ENCODE results near the gene CLSTN2. TPM values are rescaled to one million over a fixed set of nuclear protein-coding genes. Genes with fewer than 3 reads are reported as not detected.

CLSTN2 gene
- total and polyA plus RNA-seq, 2 of the 4 experiments (the other 2 are of a cell fraction), result under 0.01 to 0.07 TPM

GRCh38 chr3:140207541-140207940 lies 272.6 kb downstream of the CLSTN2 start:
- in situ Hi-C loops (cut with MboI; ENCODE audit: low sequenced_read_pairs) (no loop called here), dilution Hi-C loops (cut with HindIII; ENCODE audit: low sequenced_read_pairs, unreplicated experiment) (no loop called here), intact Hi-C loops (cut with micrococcal nuclease) (no loop called here)
- TF ChIP-seq RAD21 (IDR thresholded peaks at IDR 0.05; ENCODE audit: low read length) (no peak), NFE2L2 (IDR thresholded peaks at IDR 0.05; ENCODE audit: low read depth, low read length) (no peak), MAFK (IDR thresholded peaks at IDR 0.05; ENCODE audit: low read depth, low read length) (no peak), RFX5 (IDR thresholded peaks at IDR 0.05; ENCODE audit: low read depth, low read length) (no peak), MXI1 (IDR thresholded peaks at IDR 0.05; ENCODE audit: borderline replicate concordance, low read depth, low read length) (no peak), FOS (IDR thresholded peaks at IDR 0.05; ENCODE audit: low read depth, low read length) (no peak), ELK1 (IDR thresholded peaks at IDR 0.05; ENCODE audit: borderline replicate concordance, low read depth, low read length) (no peak), BHLHE40 (IDR thresholded peaks at IDR 0.05; ENCODE audit: low read depth, low read length) (no peak), RCOR1 (IDR thresholded peaks at IDR 0.05; ENCODE audit: insufficient replicate concordance, low read length) (no peak), CHD1 (IDR thresholded peaks at IDR 0.05; ENCODE audit: low read depth, low read length) (no peak), MAZ (IDR thresholded peaks at IDR 0.05; ENCODE audit: borderline replicate concordance, low read depth, low read length) (no peak), CTCF (conservative IDR thresholded peaks at IDR 0.05; ENCODE audit: low read depth, low read length) (no peak), POLR2A (IDR thresholded peaks at IDR 0.05; ENCODE audit: low read depth, low read length) (no peak), SMC3 (IDR thresholded peaks at IDR 0.05; ENCODE audit: low read depth, low read length) (no peak), CEBPB (IDR thresholded peaks at IDR 0.05; ENCODE audit: low read depth, low read length) (no peak)
- TF ChIP-seq, protein P1, sequence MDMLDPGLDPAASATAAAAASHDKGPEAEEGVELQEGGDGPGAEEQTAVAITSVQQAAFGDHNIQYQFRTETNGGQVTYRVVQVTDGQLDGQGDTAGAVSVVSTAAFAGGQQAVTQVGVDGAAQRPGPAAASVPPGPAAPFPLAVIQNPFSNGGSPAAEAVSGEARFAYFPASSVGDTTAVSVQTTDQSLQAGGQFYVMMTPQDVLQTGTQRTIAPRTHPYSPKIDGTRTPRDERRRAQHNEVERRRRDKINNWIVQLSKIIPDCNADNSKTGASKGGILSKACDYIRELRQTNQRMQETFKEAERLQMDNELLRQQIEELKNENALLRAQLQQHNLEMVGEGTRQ (IDR thresholded peaks at IDR 0.05; ENCODE audit: low read depth, low read length), result no peak
- Histone ChIP-seq H4K8ac (ENCODE audit: low read depth in 2 of 2, low read length in 2 of 2) (no peak overlapping the region), H2AK5ac (ENCODE audit: low read depth, low read length) (no peak overlapping the region), H3K36me3 (ENCODE audit: control insufficient read depth, insufficient read depth, low read length) (no peaks in the 10 kb centered on the region), H2BK5ac (ENCODE audit: low read depth, low read length, poor library complexity, severe bottlenecking) (no peak overlapping the region), H3K4me3 (ENCODE audit: insufficient read depth, low read depth, low read length) (no peak overlapping the region), H3K27ac (ENCODE audit: insufficient read depth, low read length) (no peak overlapping the region), H3K4me2 (ENCODE audit: low read depth, low read length) (no peak overlapping the region), H2AFZ (replicated peaks; ENCODE audit: low read length, poor library complexity) (no peak overlapping the region), H3K14ac (replicated peaks; ENCODE audit: low read depth, low read length) (no peak overlapping the region), H3K4ac (ENCODE audit: low read depth, low read length) (no peak overlapping the region), H3K56ac (ENCODE audit: extremely low read depth, insufficient read depth, low read length) (no peak overlapping the region), H4K5ac (ENCODE audit: low read depth, low read length) (no peak overlapping the region), H3K9ac (ENCODE audit: low read depth, low read length) (no peak overlapping the region), H2BK15ac (ENCODE audit: low read depth, low read length) (no peak overlapping the region), H3K9me1 (ENCODE audit: insufficient read depth, low read length) (no peaks in the 10 kb centered on the region; the same call in 1 of the 2 replicates), H2BK120ac (ENCODE audit: low read depth, low read length) (no peak overlapping the region), H2BK20ac (ENCODE audit: low read depth, low read length) (no peak overlapping the region), H3K18ac (ENCODE audit: low read depth, low read length) (no peak overlapping the region), H3K9me3 (ENCODE audit: control insufficient read depth, insufficient read depth, low read length) (no peaks in the 10 kb centered on the region), H3K4me1 (ENCODE audit: control insufficient read depth, insufficient read depth, low read length) (no peaks in the 10 kb centered on the region), H3K79me1 (ENCODE audit: low read depth in 1 of 2, low read length in 2 of 2) (no peaks in the 10 kb centered on the region), H4K20me1 (ENCODE audit: insufficient read depth, low read length) (no peaks in the 10 kb centered on the region), H3K27me3 (ENCODE audit: control insufficient read depth, insufficient read depth, low read length) (no peaks in the 10 kb centered on the region), H4K91ac (ENCODE audit: insufficient read depth, low read depth, low read length) (no peak overlapping the region), H2AK9ac (replicated peaks; ENCODE audit: low read depth, low read length, poor library complexity) (no peak overlapping the region), H3K23ac (ENCODE audit: low read depth, low read length) (no peak overlapping the region)
- DNase-seq (no peak), ATAC-seq (ENCODE audit: low read depth) (no peak)
- ChIA-PET POLR2A (ENCODE audit: unreplicated experiment) (no interaction called here), CTCF (no interaction called here)
- no CpG with 5 or more reads among the region's 2 CpGs for WGBS, 2 experiments (ENCODE audit: extremely low coverage in 2 of 2, insufficient read length in 1 of 2)
- no TSS peak for BruUV-seq (replicated peaks)

All from IMR-90 (cell line).